Cardiac septum (tissue), 1 donor: ENCODE results near the gene WBP2. TPM values are rescaled to one million over a fixed set of nuclear protein-coding genes. Genes with fewer than 3 reads are reported as not detected.
A peak's percentile ranks its signal among the peaks of the same experiment; 100 is the strongest.

Experiments used
- DNase-seq: peaks from one replicate; pipeline ENCODE4 v3.0.0-alpha.2; 2020; ENCODE audit warnings: low spot score
- intact Hi-C: fragments of 100-400 bp; cut with DNase I; formaldehyde crosslinking; loops from one replicate; pipeline ENCODE4 v1.14.0; 2022
- total RNA-seq: library from RNA; stranded (reverse); fragmentation: NEBNext Ultra II Directional; extraction: Animal tissue kit (Norgen Biotek cat#: 25700); gene quantifications from one replicate; pipeline ENCODE4 v1.2.1, GENCODE V29; 2021
- donor health status: DM: no; HTN: no; CAD: no.

WBP2 gene
- total RNA-seq, 1 donor from 2014 or later, result 129 TPM

DNA sequence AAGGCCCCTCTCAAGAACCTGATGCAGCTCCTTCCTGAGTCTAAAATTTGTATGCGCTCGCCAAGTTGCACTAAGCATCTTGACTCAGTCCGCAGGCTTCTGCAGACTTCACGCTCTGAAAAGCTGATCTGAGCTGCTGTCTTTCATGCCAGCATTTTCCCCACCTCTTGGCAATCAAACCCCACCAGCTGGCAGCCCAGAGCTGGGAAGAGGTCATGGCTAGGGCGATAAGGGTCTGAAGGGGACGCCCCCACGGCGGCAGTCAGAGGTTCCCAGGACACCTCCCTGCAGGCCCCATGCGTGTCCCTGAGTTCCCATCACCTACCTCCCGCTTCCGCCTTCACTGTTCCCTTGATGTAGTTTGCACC lies 5.9 kb downstream of the WBP2 start:
- intact Hi-C loops, result loop anchor here (2.0 kb wide), 1 partner anchor 40 kb away; no protein-coding TSS in a partner anchor

DNA sequence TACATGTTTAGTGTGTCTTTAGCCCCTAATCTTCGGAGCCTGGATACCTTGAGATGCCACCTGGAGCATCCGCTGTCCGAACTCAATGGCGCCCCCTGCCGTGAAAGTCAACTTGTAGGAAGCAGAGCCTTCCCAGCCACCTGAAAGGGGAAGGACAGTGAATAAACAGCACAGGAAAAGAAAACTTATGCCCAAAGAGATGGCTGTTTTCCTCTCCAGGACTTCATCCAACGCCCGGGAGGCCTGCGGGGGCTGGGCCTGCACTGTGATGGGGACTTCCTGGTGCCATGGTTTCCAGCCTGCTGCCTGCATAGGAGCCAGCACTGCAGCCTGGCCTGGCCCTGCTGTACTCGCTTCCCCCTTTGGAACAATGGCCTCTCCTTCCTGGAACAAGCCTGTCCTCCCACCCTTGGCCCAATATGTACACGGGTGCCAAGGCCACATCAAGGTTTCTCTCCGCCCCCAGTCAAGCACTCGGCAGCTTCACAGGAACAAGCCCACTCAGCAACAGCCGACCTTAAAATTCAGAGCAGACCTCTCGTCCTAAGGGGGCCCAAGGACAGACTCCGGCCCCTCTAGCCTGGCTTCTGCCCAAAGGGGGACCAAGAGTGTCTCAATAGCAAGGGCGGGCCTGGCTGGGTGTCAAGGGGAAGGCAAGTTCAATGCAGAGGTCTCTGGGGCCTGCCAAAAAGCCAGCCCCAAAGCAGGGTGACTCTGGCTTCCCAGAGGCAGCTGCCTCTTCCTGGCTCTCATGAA lies 6.4 kb downstream of the WBP2 start:
- DNase-seq, result peak; percentile 91
- intact Hi-C loops, result loop anchor here (2.0 kb wide), 1 partner anchor 40 kb away; no protein-coding TSS in a partner anchor

More for the DNA sequence above, 5.9 kb downstream of the WBP2 start:
- no peak for DNase-seq

DNA sequence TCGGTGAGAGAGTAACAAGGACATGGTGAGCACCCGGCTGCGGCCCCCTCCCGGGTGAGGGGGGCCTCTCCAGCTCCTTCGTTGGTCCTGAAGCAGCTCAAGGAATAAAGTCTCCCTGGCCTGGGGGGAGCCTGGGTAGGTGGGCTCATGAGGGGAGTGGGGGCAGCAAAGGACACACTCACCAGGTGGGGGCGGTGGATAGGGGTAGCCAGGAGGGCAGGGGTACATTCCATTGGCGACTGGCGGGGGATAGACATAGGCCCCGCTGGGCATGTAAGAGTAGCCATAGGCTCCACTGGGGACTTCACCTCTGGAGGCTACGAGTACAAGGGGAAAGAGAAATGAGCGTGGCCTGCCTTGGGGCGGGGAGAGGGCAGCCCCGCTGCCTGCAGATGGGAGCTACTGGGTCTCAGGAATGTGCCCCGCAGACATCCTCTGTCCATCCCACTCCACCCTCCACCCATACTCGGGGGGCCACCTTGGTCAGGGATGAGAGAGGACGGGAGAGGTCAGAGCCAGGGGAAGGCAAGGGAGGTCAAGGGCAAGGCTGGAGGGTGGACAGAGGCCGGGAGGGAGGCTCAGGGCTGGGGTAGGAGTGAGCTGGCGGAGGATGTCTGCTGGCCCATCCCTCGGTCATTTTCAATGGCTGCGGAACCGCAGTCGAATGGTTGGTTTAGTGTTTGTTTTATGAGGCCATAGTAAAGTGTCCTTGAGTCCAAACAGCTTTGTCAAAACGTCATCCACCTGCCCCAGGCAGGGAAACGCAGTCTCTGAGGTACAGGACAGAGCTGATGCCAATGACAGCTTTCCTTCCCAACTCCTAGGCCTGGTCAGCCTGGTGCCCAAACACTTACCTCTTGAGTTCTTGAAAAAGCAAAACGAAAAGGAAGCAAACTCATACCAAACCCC lies 7.3 kb downstream of the WBP2 start:
- no peak for DNase-seq
- intact Hi-C loops, result loop anchor here (2.0 kb wide), 1 partner anchor 39 kb away; no protein-coding TSS in a partner anchor

DNA sequence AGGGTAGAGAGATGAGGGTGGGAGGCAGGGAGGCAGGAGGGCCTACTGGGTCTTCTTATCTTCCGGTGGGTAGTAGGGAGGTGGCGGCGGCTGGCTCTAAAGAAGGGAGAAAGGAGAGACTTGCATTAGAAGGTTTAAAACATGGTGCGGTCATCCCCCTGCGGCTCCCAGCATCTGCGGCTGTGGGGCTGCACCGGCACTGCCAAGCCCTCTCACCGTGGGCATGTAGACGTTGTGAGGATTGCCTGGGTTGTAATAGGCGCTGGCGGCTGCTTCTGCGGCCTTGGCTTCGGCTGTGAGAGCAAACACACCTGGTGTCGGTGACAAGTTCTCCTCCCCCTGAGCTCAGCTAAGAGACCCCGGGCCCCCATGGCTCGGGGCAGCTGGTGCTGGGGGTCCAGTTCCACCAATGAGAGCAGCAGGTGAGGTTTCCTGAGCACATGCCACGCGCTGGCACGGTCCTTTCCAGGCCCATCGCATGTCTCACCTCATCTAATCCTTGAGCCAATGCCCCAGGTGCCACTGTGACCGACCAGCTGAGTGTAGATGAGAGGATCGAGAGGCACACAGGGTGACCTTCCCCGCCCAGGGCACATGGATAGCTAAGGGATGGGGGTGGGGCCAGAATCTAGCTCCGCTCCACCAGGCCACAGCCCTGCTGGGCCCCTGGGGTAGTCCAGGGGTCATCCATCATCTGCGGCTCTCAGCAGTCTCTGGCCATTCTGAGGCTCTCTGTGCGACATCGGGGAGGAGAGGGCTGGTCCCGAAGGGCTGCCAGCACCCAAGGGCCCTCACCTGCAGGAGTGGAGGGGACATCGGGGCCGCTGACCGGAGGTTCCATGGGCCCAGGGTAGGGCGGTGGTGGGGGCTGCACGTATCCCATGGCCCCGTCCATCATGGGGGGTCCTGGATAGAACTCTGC lies 8.2 kb downstream of the WBP2 start:
- intact Hi-C loops, result no loop called here
- DNase-seq, result no peak

DNA sequence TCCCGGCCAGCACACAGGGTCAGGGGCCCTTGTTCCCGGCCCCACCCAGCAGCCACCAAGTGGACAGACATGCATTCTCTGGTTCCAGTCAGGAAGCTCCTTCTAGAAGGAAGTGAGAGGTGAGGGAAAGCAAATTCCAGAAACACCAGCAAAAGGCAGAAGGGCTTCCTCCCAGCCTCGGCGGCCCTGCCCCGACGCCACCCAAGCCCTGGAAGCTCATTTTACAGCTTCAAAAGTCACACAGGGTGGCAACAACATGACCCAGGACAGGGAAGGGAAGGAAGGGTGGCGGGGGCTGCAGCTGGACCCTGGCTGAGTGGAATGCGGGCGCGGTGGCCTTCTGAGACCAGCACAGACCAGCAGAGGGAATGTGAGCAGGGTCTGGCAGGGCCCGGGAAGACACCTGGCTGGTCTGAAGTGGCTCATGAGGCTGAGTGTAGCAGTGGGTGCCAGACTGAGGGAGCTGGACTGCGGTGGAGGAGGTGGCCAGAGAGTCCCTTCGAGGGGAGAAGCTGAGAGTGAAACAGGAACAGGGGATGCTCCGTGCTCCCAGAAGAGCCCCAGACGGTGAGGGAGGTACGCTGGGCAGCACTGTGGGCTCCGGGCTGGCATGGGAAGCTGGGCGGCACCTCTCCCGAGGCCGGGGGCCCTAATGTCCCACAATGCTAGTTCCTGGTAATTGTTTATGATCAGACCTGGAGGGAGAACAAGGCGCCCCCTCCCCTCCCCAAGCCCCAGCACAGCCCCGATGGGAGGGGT lies 9.0 kb downstream of the WBP2 start:
- intact Hi-C loops, result loop anchor here (2.0 kb wide), 1 partner anchor 67 kb away; a partner anchor contains a TSS
- DNase-seq, result no peak

DNA sequence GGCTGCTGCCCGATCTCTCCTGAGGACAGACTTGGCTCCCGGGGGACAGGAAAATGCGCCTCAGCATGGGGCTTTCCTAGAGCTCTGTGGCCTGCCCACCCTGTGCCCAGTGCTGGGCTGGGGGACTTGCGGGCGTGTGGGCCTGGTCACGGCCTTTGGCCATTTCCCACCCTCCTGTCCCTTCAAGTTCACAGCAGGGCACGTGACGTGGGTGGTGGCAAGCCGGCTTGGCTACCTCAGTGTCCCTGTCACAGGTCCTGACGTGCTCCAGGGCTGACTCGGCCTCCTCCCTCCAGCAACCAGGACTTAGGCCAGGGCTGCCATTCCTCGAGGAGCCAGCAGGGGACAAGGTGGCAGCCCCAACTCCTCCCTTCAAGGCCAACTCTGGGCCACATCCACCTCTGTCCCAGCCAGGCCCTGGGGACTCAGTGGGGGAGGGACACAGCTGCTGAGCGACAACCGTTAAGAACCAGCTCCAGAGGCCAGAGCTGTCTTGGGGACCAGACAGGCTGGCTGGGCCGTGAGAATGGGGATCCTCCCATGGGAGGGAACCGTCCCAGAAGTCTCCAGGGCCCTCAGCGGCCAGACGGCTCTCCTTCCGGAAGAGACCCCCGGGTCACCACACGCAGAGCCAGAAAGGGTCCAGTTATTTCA lies 9.9 kb downstream of the WBP2 start:
- intact Hi-C loops, result loop anchor here (2.0 kb wide), 1 partner anchor 66 kb away; a partner anchor contains a TSS
- peak; percentile 92 for DNase-seq

DNA sequence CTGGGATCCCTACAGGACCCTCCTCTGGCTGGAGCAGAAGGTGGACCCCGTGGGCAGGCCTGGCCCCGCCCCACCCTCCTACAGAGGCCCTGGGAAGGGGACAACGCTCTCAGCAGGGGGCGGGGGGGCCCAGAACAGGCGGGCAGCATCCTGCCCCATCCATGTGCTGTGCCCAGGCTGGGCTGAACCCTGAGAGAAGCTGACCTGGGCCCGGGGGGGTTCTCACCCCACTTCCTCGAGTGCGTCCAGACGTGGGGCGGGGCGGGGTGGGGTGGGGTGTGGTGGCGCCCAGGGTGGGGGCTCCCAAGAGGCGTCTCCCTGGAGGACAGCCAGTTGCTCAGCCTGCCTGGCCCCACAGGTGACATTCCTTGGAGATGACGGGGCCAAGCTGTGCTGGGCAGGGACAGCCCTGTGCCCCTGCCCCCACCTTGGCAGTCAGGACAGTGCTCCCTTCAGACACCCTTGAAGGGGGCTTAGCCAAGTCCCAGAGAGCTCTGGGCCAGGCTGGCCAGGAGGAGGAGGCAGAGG lies 10.5 kb downstream of the WBP2 start:
- intact Hi-C loops, result loop anchor here (2.0 kb wide), 1 partner anchor 66 kb away; a partner anchor contains a TSS
- no peak for DNase-seq

DNA sequence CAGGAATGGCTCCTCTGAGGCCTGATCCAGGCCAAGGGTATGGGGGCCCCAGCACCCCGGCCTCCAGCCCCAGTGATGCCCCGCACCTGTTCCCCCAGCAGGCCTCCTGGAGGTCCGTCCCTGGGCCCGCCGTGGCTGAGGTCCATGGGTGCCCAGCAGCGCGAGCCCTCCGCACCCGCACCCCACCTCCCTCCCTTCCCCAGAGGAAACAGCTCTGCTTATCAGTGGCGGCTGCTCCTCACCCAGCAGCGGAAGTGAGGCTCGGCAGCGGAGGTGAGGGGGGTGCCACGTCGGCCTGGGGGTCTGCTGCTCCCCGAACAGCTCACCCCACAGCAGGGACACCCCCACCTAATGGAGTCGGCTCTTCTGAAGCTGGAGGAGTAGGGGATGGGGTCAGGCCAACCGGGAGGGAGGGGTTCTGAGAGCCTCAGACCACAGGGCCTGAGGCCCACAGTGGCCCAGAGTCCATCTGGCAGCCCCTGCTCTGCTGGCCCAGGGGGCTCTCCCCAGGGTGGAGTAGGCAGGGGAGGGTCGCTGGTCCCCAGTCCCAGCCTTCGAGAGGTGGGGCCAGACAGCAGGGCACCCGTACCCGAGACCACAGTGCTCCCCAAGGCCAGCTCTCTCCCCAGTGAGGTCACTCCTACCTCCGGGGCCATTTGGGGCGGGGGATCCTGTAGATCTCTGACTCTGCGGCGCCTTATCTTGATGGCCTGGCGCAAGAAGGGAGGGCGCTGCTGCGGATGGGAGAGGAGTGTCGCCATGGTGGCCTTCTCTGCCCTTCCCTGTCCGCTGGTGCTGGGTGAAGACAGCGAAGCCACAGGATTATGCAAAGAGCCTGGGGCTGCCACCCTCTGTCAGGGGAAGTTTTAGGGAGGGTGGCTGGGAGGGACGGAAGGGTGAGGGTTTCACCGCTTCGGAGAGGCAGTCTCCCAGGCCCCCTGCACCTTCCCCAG lies 11.3 kb downstream of the WBP2 start, which contains the start of gene UNC13D:
UNC13D (minus strand) TSS at position 828 of the 953 bp plus-strand sequence; CDS start at position 761, 67 bp downstream.
- intact Hi-C loops, result loop anchor here (2.0 kb wide), 1 partner anchor 65 kb away; a partner anchor contains a TSS
- DNase-seq, result no peak

DNA sequence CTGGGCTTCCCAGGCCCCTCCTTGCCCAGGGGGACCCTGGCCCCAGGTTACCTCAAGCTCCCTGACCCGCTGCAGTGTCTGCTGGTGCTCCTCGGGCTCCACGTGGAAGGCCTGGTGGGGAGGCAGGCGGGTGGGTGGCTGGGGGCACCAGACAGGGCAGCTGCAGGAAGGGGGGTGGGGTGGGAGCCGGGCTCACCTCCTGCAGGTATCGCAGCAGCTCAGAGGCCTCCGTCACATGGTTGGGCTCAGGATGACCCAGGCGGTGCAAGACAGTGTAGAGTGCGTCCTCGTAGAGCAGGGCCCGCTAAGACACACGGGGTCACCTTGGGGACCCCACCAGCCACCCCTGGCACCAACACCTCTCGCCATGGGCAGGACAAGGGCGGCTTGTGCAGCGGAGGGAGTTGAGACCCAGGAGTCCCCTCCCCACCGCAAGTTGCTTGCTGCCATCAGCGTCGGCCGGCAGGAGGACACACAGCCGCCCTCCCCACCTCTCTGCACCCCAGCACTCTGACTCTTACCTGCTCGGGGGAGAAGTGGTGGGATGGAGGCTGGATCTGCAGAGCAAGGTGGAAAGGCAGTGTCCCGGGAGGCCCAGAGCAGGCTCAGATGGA lies 12.1 kb downstream of the WBP2 start:
- DNase-seq, result no peak
- intact Hi-C loops, result no loop called here

DNA sequence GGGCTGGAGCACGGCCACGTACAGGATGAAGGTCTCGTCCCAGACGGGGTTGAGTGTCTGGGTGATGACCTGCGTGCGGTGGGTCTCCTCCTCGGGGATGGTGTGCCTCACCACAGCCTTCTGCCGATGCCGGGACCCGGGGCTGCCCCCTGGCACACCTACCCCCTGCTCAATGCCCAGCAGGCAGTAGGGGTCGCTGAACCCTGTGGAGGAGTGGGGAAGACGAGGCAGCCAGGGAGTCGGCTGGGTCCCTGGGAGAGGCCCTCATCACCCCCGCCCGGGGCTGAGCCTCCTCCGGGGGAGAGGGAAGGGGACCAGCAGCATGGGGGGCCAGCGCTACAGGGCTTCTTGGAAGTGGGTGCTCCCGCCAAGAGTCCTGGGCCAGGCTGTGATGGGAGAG lies 12.7 kb downstream of the WBP2 start:
- no peak for DNase-seq
- intact Hi-C loops, result no loop called here

DNA sequence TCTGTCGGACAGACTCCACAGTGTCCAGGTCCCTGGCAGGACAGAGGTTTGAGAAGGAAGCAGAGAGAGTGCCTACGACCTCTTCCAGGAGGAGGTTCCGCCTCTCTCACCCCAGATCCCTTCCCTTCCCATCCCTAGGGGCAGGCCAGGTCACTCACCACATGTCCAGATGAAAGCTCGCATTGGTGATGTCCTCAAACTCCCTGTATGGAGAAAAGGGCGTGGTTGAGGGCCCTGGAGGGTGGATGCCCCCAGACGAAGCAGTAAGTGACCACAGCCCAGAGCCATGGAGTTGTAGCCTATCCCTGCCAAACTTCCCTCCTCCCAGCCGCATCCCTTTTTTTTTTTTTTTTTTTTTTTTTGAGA lies 14.4 kb downstream of the WBP2 start:
- no peak for DNase-seq

DNA sequence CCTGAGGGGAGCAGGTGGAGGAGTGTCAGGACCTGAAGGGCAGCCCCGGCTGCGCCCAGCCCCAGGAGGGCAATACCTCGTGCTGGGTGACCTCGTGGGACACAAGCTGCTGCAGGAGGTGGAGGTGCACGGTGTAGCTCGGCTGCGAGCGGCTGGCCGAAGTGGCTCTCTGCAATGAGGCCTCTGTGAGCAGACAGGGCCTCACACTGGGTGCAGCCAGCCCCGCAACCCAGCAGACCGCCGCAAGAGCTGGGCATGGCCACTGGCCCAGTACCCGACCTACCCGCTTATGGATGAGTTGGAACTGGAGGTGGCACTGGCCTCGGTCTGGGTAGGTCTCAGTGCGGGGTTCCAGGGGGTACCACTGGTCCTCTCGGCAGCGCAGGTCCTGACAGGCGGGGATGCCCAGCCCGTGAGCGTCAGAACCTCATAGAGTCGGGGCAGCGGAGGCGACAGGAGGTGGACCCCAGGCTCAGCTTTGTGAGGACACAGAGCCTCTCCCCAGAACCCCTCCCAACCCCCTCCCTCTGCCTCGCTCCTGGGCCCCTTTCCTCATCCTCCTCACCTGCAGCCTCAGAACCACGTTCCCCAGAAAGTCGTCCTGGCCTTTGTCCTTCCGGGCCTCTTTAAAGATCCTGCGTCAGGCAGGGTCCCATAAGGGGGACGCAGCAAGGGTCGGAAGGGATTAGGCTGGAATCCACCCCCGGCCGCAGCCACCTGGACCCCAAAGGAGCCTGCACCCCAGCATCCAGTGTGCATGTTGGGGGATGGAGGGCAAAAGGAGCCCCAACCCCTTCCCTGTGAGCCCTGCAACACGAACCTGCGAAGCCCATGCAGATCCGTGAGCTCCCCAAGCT lies 15.0 kb downstream of the WBP2 start:
- intact Hi-C loops, result no loop called here
- no peak for DNase-seq

More for the DNA sequence above, 14.4 kb downstream of the WBP2 start:
- intact Hi-C loops, result no loop called here

DNA sequence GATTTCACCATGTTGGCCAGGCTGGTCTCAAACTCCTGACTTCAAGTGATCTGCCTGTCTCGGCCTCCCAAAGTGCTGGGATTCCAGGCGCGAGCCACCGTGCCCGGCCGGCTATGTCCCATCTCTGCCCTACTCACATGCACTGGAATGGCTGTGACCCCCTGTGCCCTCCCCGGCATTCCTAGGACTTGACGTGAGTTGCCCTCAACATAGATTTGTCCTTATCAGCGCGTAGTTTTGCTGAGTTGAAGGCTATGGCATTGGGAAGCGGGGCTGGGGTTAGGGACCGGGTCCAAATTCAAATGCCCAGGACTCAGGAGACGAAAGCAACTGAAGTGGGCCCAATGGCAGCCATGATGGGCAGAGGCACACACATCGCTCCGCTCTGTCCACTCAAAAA lies 16.7 kb downstream of the WBP2 start:
- intact Hi-C loops, result no loop called here
- DNase-seq, result no peak

DNA sequence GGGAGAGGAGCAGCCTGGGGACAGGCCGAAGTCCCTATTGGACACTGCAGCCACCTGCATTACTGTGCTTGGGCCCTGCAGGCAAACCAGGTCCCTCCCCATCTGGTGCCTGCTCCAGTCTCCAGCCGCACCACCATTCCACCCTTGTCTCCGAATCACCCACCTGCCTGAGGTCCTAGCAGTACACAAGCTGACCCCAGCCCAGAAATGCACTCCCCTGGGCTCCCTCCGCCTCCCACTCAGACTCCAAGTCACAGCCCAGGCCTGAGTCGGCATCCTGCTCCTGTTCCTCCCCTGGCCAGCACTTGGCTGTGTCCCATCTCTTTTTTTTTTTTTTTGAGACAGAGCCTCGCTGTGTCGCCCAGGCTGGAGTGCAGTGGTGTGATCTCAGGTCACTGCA lies 17.2 kb downstream of the WBP2 start:
- no peak for DNase-seq
- intact Hi-C loops, result no loop called here

DNA sequence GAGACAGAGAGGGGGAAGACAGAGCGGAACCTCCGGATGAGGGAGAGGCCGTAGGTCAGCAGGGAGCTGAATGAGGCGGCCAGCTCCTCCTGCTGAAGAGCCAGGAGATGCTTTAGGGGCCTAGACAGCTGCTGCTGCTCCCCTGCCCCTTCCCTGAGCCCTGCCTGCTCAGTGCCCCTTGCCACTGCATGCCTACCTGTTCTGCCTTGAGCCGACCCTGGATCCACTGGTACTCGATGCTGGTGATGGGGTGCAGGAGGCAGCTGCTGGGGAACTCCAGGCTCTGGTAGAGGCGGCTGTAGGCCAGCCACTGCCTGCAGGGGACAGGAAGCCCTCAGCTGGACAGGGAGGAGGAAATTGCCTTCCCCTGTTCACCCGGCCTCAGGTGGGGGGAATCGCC lies 18.5 kb downstream of the WBP2 start:
- intact Hi-C loops, result no loop called here
- no peak for DNase-seq

DNA sequence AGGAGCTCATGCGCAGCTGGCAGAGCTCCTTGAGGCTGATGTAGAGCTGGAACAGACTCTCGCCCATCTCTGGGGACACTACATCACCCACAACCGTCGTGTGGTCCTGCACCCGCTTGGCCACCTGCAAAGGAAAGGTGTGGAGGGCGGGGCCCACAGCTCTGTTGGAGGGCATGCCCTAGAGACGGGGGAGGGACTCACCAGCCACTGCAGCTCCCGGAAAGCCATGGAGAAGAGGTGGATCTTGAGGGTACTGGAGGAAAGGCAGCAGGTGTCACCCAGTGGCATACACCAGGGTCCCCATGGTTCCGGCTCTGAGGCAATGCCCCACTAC lies 19.5 kb downstream of the WBP2 start:
- no peak for DNase-seq
- intact Hi-C loops, result no loop called here
